SKM-1 treated with dmso at 0.1 percent for 144 hours (cell line): ENCODE data around the gene GCNA.
"Not testable (repeated sequence)": the region's sequence is repeated elsewhere in the genome, so short reads cannot be mapped to it uniquely, and the experiment has no call there.

Experiments
- DNase-seq: peaks from one replicate; lab custom pipeline; 2025; ENCODE audit not compliant: unreplicated experiment; lab: John Stamatoyannopoulos, UW

GCNA gene

GRCh38 chrX:71559773-71560172 is 18.5 kb upstream of the GCNA start:
- DNase-seq, result not testable (repeated sequence)

GRCh38 chrX:71563921-71564320 is 14.3 kb upstream of the GCNA start:
- no peak for DNase-seq

- DNase-seq, result no peak
Measured at GRCh38 chrX:71565474-71566041, 12.7 kb upstream of the GCNA start.

GRCh38 chrX:71571390-71571789 is 6.8 kb upstream of the GCNA start:
- not testable (repeated sequence) for DNase-seq

GRCh38 chrX:71573590-71573989 is 4.6 kb upstream of the GCNA start:
- DNase-seq, result no peak

- DNase-seq, result no peak
Measured at GRCh38 chrX:71577682-71578081, 555 bp upstream of the GCNA start.

- no peak for DNase-seq
Measured at GRCh38 chrX:71579136-71579989, 1.1 kb downstream of the GCNA start.

- DNase-seq, result no peak
Measured at GRCh38 chrX:71579990-71580380, 1.7 kb downstream of the GCNA start.

GRCh38 chrX:71581210-71581609 is 3.0 kb downstream of the GCNA start:
- DNase-seq, result no peak

GRCh38 chrX:71586929-71587328 is 8.7 kb downstream of the GCNA start:
- DNase-seq, result no peak

- not testable (repeated sequence) for DNase-seq
Measured at GRCh38 chrX:71593210-71593609, 15.0 kb downstream of the GCNA start.

GRCh38 chrX:71599965-71600364 is 21.7 kb downstream of the GCNA start:
- no peak for DNase-seq

GRCh38 chrX:71603618-71604017 is 25.4 kb downstream of the GCNA start:
- no peak for DNase-seq

GRCh38 chrX:71604141-71604540 is 25.9 kb downstream of the GCNA start:
- no peak for DNase-seq

- DNase-seq, result no peak
Measured at GRCh38 chrX:71604796-71605568, 26.7 kb downstream of the GCNA start.

- DNase-seq, result no peak
Measured at GRCh38 chrX:71606536-71607216, 28.4 kb downstream of the GCNA start.

- DNase-seq, result no peak
Measured at GRCh38 chrX:71607488-71607887, 29.3 kb downstream of the GCNA start.

- DNase-seq, result no peak
Measured at GRCh38 chrX:71609095-71609750, 31.0 kb downstream of the GCNA start.

GRCh38 chrX:71611736-71612135 is 33.5 kb downstream of the GCNA start:
- not testable (repeated sequence) for DNase-seq

- DNase-seq, result no peak
Measured at GRCh38 chrX:71612256-71612655, 34.0 kb downstream of the GCNA start.

- DNase-seq, result no peak
Measured at GRCh38 chrX:71615056-71615455, 36.8 kb downstream of the GCNA start.
